CD14-positive monocyte (primary cell): ENCODE measurements around the gene RFXANK. TPM values are rescaled to one million over a fixed set of nuclear protein-coding genes. Genes with fewer than 3 reads are reported as not detected.
"Not testable (repeated sequence)": the region's sequence is repeated elsewhere in the genome, so short reads cannot be mapped to it uniquely, and the experiment has no call there.

Experiments
- DNase-seq, 3 donors: peaks; one replicate each; pipeline ENCODE4 v3.0.0-alpha.2; 2011 to 2022
- H2AFZ ChIP-seq: 2 replicates; pipeline ENCODE4 v1.6.0; 2012; ENCODE audit warnings: mild to moderate bottlenecking, low read depth, low read length, inconsistent platforms; ENCODE audit not compliant: insufficient read depth, poor library complexity, severe bottlenecking
- H3K27ac ChIP-seq, 2 donors: 1 replicate in 1 of 2; 2 replicates in 1 of 2; pipeline ENCODE4 v1.5.1; 2012 to 2013; ENCODE audit warnings: low read length in 2 of 2, control low read depth in 1 of 2, inconsistent platforms in 1 of 2, low read depth in 1 of 2, mild to moderate bottlenecking in 1 of 2
- H3K27me3 ChIP-seq, 2 donors: one replicate each; pipeline versions ENCODE4 v1.6.0 to v1.6.1; 2011 to 2013; ENCODE audit warnings: low read length in 2 of 2; ENCODE audit not compliant: control insufficient read depth in 2 of 2, insufficient read depth in 2 of 2
- H3K36me3 ChIP-seq, 2 donors: replicated peaks in 1 of 2; 1 replicate in 1 of 2; 2 replicates in 1 of 2; pipeline versions ENCODE4 v1.5.1 to v1.6.1; 2012 to 2013; ENCODE audit warnings: low read length in 2 of 2, control low read depth in 1 of 2, inconsistent platforms in 1 of 2, mild to moderate bottlenecking in 1 of 2; ENCODE audit not compliant: insufficient read depth in 2 of 2, control insufficient read depth in 1 of 2
- H3K4me1 ChIP-seq, 2 donors: 1 replicate in 1 of 2; 2 replicates in 1 of 2; pipeline versions ENCODE4 v1.5.1 to v1.6.1; 2012 to 2013; ENCODE audit warnings: low read length in 2 of 2, control low read depth in 1 of 2, inconsistent platforms in 1 of 2, mild to moderate bottlenecking in 1 of 2, moderate library complexity in 1 of 2; ENCODE audit not compliant: insufficient read depth in 2 of 2, control insufficient read depth in 1 of 2
- H3K4me2 ChIP-seq: replicated peaks from 2 replicates; pipeline ENCODE3; 2012; ENCODE audit warnings: low read length, moderate library complexity, mild to moderate bottlenecking; ENCODE audit not compliant: poor library complexity, severe bottlenecking; ENCODE audit errors: extremely low read depth
- H3K4me3 ChIP-seq, 3 experiments: fragments of 200-600 bp in 1 of 3; sonication (generic) in 1 of 3; replicated peaks in 1 of 3; 1 replicate in 2 of 3; 2 replicates in 1 of 3; pipeline ENCODE4 v1.5.1; 2011 to 2013; ENCODE audit warnings: low read length in 3 of 3, mild to moderate bottlenecking in 3 of 3, control low read depth in 2 of 3, low read depth in 2 of 3, inconsistent platforms in 1 of 3, moderate library complexity in 1 of 3
- H3K79me2 ChIP-seq: 2 replicates; pipeline ENCODE4 v1.6.0; 2012; ENCODE audit warnings: mild to moderate bottlenecking, control low read depth, inconsistent platforms, low read length, moderate library complexity; ENCODE audit not compliant: insufficient read depth
- H3K9ac ChIP-seq: 2 replicates; pipeline ENCODE4 v1.6.0; 2017; ENCODE audit warnings: low read length, mild to moderate bottlenecking; ENCODE audit not compliant: insufficient read depth, poor library complexity, severe bottlenecking
- H3K9me3 ChIP-seq, 2 donors: replicated peaks in 1 of 2; 1 replicate in 1 of 2; 2 replicates in 1 of 2; pipeline versions ENCODE4 v1.5.1 to v1.6.1; 2012 to 2013; ENCODE audit warnings: low read length in 2 of 2, control low read depth in 1 of 2; ENCODE audit not compliant: control insufficient read depth in 1 of 2, insufficient read depth in 1 of 2
- H4K20me1 ChIP-seq: 2 replicates; pipeline ENCODE4 v1.6.0; 2012; ENCODE audit warnings: mild to moderate bottlenecking, low read length, control low read depth, moderate library complexity; ENCODE audit not compliant: insufficient read depth
- H3K27ac Mint-ChIP-seq, 7 donors: one replicate each; pipeline ENCODE4 v1.8.0; 2020; ENCODE audit warnings: mild to moderate bottlenecking in 7 of 7, mixed read lengths in 7 of 7, moderate library complexity in 6 of 7, inconsistent platforms in 2 of 7
- H3K27me3 Mint-ChIP-seq, 3 donors: one replicate each; pipeline ENCODE4 v1.8.0; 2021 to 2022; ENCODE audit warnings: low read depth in 3 of 3, mild to moderate bottlenecking in 3 of 3, mixed read lengths in 3 of 3, moderate library complexity in 3 of 3, inconsistent platforms in 1 of 3
- H3K36me3 Mint-ChIP-seq, 2 donors: one replicate each; pipeline ENCODE4 v1.8.0; 2020; ENCODE audit warnings: mixed read lengths in 2 of 2, inconsistent platforms in 1 of 2, mild to moderate bottlenecking in 1 of 2
- H3K4me1 Mint-ChIP-seq: one replicate; pipeline ENCODE4 v1.8.0; 2020; ENCODE audit warnings: mild to moderate bottlenecking, mixed read lengths
- H3K4me3 Mint-ChIP-seq, 2 donors: one replicate each; pipeline ENCODE4 v1.8.0; 2020; ENCODE audit warnings: mild to moderate bottlenecking in 2 of 2, mixed read lengths in 2 of 2, moderate library complexity in 1 of 2
- H3K9me3 Mint-ChIP-seq, 7 donors: one replicate each; pipeline ENCODE4 v1.8.0; 2020 to 2022; ENCODE audit warnings: mixed read lengths in 7 of 7, mild to moderate bottlenecking in 6 of 7, moderate library complexity in 6 of 7, inconsistent platforms in 2 of 7
- CTCF ChIP-seq: fragments of 200-600 bp; IDR thresholded peaks from one replicate; pipeline ENCODE4 v1.8.0; 2022; ENCODE audit warnings: antibody characterized with exemption, mild to moderate bottlenecking
- WGBS: methylation state at CpG from one replicate; pipeline ENCODE4 v1.1.5; 2013; ENCODE audit warnings: missing lambda C conversion rate; ENCODE audit not compliant: insufficient coverage; 5-methylcytosine and 5-hydroxymethylcytosine counted together
- intact Hi-C, 2 donors: fragments of 100-400 bp; cut with micrococcal nuclease; formaldehyde crosslinking; loops; one replicate each; pipeline versions ENCODE4 v1.15.0 to v1.15.1; 2023
- polyA plus RNA-seq, 3 donors: library from polyadenylated mRNA; depleted of rRNA in 1 of 3; unstranded in 2 of 3; stranded (reverse) in 1 of 3; fragments of 300-500 nt in 2 of 3; fragments of >200 nt in 1 of 3; fragmentation: Illumina TruSeq in 2 of 3; gene quantifications; 1 replicate in 2 of 3; 2 replicates in 1 of 3; pipeline ENCODE4 v1.2.3, GENCODE V29; 2012 to 2021

RFXANK gene
- polyA plus RNA-seq, 3 donors = 62.2 to 98.2 (median 66.6) TPM

GRCh38 chr19:19171821-19172532 is 20.1 kb upstream of the RFXANK start:
- H3K4me1 ChIP-seq = peaks cover 10 to 16% of the 10 kb centered on the region in 2 donors
- intact Hi-C loops = no loop called here
- Mint-ChIP-seq H3K4me1 (peaks cover 24% of the 10 kb centered on the region), H3K9me3 (peaks cover 0 to 4% (median 0%) of the 10 kb centered on the region in 7 donors), H3K4me3 (no peak overlapping the region), H3K27ac (no peak overlapping the region), H3K27me3 (peaks cover 8 to 20% (median 12%) of the 10 kb centered on the region in 3 donors), H3K36me3 (peaks cover 12 to 25% of the 10 kb centered on the region in 2 donors)
- no peak for TF ChIP-seq CTCF
- H3K79me2 ChIP-seq = no peaks in the 10 kb centered on the region
- H3K27ac ChIP-seq = no peak overlapping the region
- H4K20me1 ChIP-seq = peaks cover 34% of the 10 kb centered on the region
- peaks cover 2 to 16% of the 10 kb centered on the region in 2 donors for H3K36me3 ChIP-seq
- 0% methylated on average over 3 of the region's 8 CpGs for WGBS
- no peak overlapping the region for H3K4me3 ChIP-seq
- DNase-seq = no peak
- H3K9me3 ChIP-seq = no peaks in the 10 kb centered on the region
- peaks cover 0 to 8% of the 10 kb centered on the region in 2 donors for H3K27me3 ChIP-seq
- no peak overlapping the region for H2AFZ ChIP-seq
- no peak overlapping the region for H3K4me2 ChIP-seq
- H3K9ac ChIP-seq = peak overlapping the region; percentile 21

- Mint-ChIP-seq H3K36me3 (peaks cover 19 to 34% of the 10 kb centered on the region in 2 donors), H3K27ac (peak overlapping the region in 1 of 7 donors; percentile 30), H3K4me1 (peaks cover 24% of the 10 kb centered on the region), H3K27me3 (peaks cover 8 to 20% (median 12%) of the 10 kb centered on the region in 3 donors)
- H3K4me3 Mint-ChIP-seq, intact Hi-C loops, H3K9me3 ChIP-seq, H3K4me3 ChIP-seq, H3K4me2 ChIP-seq, H3K27ac ChIP-seq, H3K79me2 ChIP-seq, DNase-seq, H3K9ac ChIP-seq, H2AFZ ChIP-seq, H3K27me3 ChIP-seq, H3K9me3 Mint-ChIP-seq: not testable (repeated sequence)
- Histone ChIP-seq H3K4me1 (peaks cover 10 to 16% of the 10 kb centered on the region in 2 donors), H4K20me1 (peaks cover 34% of the 10 kb centered on the region), H3K36me3 (peaks cover 7 to 25% of the 10 kb centered on the region in 2 donors)
- WGBS = 100% methylated on average over 2 of the region's 5 CpGs
Observed at GRCh38 chr19:19173243-19173642, 18.8 kb upstream of the RFXANK start.
